HFF-Myc (cell line): ENCODE results near the gene FN3K.

ENCODE experiments used
- DNase-seq: peaks from one replicate; pipeline ENCODE4 v3.0.0-alpha.2; 2011; ENCODE audit warnings: low read depth; ENCODE audit errors: extremely low read depth
- H3K4me3 ChIP-seq: replicated peaks from 2 replicates; pipeline ENCODE4 v1.5.1; 2011; ENCODE audit warnings: low read depth, mild to moderate bottlenecking, control low read depth, low read length
- TF ChIP-seq, protein P1 (sequence below): IDR thresholded peaks from 2 replicates; pipeline ENCODE4 v1.5.1; 2012; ENCODE audit warnings: mild to moderate bottlenecking, low read depth, low read length, control low read depth; ENCODE audit errors: missing control alignments

The FN3K gene

DNA sequence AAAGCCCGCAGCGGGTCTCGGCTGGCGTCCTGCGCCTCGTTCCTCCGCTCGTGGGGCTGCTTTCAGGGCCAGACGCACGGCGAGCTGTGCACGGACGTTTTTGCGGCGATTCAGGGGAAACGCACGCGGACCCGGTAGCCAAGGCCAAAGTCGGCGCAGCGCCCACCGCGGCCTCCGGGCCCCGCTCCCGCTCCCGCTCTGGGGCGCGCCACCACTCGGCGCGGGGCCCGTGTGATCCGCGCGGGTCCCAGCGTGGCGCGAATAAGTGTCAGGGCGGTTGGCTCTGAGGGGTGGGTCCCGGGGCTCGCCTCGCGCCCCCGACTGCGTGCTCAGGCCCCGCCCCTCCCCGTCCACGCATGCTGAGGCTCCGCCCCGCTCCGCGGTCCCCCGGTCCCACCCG is 15.8 kb downstream of the FN3K start:
- no peak for DNase-seq
- TF ChIP-seq, protein P1, sequence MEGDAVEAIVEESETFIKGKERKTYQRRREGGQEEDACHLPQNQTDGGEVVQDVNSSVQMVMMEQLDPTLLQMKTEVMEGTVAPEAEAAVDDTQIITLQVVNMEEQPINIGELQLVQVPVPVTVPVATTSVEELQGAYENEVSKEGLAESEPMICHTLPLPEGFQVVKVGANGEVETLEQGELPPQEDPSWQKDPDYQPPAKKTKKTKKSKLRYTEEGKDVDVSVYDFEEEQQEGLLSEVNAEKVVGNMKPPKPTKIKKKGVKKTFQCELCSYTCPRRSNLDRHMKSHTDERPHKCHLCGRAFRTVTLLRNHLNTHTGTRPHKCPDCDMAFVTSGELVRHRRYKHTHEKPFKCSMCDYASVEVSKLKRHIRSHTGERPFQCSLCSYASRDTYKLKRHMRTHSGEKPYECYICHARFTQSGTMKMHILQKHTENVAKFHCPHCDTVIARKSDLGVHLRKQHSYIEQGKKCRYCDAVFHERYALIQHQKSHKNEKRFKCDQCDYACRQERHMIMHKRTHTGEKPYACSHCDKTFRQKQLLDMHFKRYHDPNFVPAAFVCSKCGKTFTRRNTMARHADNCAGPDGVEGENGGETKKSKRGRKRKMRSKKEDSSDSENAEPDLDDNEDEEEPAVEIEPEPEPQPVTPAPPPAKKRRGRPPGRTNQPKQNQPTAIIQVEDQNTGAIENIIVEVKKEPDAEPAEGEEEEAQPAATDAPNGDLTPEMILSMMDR = no peak
- peak overlapping the region; percentile 43 for H3K4me3 ChIP-seq

DNA sequence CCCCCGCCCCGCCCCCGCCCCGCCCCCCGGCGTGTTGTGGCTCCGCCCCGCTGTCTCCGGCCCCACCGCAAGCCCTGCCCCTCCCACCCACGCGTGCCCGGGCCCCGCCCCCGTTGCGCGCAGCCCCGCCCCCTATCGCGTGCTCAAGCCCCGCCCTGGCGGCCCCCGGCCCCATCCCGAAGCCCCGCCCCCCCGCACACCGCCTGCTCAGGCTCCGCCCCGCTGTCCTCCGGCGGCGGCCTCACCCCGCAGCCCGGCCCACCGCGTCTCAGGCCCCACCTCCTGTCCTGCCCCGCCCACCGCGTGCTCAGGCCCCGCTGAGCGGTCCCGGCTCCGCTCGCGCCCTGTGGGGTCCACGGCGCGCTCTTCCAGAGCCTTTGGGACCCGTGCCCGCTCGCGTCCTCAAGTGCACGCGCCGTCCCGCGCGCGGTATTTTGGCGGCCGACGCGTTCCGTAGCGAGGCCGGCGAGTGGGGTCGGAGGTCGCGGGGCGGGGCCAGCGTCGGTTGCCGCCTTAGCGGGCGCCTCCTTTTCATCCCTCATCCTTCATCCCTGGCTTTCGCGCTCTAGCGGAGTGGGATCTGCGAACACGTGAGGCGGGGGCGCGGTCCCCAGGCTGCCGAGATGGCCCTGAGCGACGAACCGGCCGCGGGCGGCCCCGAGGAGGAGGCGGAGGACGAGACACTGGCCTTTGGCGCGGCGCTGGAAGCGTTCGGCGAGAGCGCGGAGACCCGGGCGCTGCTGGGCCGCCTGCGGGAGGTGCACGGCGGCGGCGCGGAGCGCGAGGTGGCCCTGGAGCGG is 16.4 kb downstream of the FN3K start, which contains the start of gene TBCD:
Gene TBCD (plus strand): TSS at position 495 of the 800 bp plus-strand sequence. CDS start 129 bp downstream, at position 624.
- peak; percentile 56 for DNase-seq
- TF ChIP-seq, protein P1 = no peak
- H3K4me3 ChIP-seq = peak within 1 kb of the TSS; percentile 85

DNA sequence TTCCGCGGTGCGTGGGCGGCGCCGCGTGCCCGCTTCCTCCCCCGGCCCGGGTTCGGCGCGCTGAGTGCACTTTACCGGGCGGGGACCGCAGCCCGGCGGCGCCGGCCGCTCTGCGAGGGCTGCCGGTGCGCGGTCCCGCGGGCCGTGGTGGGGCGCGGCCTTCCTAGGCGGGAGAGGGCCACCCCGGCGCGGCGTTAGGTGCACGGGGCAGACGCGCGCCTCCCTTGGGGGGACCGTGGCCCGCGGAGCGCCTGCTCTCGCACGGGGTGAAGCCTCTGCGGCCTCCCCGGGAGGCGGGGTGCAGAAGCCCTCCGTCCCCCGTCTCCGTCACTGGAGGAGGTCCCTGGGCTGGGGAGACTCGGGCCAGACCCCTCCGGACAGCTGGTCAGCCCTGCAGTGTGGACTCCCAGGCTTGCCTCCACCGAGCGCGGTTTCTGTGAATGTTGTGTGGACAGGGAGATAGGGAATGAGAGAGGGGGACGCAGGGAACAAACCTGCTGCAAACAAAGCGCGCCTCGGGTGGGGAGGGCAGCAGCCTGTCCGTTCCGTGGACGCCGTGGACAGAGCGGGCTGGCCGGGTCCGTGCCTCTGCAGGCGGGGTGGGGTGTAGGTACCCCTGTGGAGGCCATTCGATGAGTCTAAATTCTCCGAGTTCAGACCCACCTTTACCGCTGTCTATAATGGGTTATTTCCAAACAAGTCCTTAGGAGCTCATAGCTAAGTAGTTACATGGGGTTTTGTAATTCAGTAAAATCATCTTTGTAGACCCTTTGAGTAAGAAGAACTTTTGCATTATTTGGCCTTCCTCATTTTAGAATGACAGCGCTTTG is 17.2 kb downstream of the FN3K start:
- no peak for DNase-seq
- TF ChIP-seq, protein P1 = no peak
- H3K4me3 ChIP-seq = peak overlapping the region; percentile 85

DNA sequence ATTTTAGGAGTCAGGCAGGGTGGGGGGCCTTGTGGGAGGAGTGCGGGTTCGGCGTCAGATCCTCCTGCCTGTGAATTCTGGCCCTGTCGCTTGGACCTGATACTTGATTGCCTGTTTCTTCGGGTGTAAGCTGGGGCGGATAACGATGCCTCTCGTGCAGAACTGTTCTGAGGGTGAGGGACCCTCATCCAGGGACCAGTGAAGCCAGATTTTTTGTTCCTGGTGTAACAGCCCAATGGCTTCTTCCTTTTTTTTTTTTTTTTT is 17.7 kb downstream of the FN3K start:
- no peak for DNase-seq
- H3K4me3 ChIP-seq = peak overlapping the region; percentile 85

DNA sequence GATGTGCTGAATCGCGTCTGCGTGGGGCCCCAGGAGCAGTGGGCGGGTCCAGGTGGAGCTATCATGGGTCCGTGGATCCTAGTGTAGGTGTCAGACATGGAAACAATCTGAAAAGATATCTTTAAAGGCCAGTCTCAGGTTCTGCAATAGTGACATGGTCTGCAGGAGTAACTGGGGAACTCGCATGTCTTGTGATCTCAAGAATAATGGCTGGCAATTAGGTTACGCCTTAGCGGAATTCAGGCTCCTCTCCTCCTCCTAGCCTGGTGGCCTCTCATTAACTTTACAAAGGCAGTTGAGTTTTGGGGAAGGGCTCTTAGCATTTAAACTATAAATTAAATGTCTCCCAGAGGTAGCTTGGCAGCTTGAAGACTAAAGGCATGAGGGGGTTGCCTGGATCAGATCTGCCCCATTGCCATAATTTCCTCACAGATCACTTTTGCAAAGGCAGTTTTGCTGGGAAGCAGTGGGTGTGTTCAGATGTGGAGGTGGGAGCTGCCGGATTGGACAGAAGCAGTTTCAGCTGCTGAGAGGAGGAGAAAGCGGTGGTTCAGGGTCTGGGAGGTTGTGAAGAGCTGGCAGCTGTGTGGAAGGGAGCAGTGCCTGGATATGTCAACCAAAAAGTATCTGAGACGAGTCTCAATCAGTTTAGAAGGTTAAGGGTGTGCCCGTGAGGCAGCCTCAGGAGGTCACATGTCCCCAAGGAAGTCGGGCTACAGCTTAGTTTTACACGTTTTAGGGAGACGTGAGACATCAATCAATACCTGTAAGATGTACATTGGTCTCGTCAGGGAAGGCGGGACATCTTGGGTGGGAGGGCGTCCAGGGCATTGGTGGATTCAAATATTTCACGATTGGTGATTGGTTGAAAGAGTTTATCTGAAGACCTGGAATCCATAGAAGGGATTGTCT is 19.1 kb downstream of the FN3K start:
- no peak overlapping the region for H3K4me3 ChIP-seq
- TF ChIP-seq, protein P1 = no peak
- DNase-seq = no peak

More for the DNA sequence above, 17.7 kb downstream of the FN3K start:
- TF ChIP-seq, protein P1 = no peak

DNA sequence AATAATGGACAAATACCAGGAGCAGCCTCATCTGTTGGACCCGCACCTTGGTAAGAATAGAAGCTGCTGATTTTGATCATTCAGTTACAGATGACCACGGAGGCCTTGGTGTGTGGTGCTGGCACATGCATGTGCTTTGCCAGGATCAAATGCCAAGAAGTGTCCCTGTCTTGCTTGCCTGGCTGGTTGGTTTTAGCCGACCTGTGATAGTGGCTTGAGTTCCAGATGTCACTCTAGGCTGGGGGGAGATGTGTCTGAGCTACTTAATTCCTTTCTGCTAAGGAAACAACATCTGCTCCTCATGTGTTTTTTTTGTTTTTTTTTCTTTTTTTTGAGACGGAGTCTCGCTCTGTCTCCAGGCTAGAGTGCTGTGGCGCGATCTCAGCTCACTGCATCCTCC is 20.8 kb downstream of the FN3K start:
- peak; percentile 31 for DNase-seq
- TF ChIP-seq, protein P1 = no peak
- no peak overlapping the region for H3K4me3 ChIP-seq
